Endothelial cell of umbilical vein (primary cell): ENCODE results near the gene TMPRSS6. TPM values are rescaled to one million over a fixed set of nuclear protein-coding genes. Genes with fewer than 3 reads are reported as not detected.

Experiments used
- BruUV-seq: library from RNA; stranded (reverse); fragments of 400-500 nt; replicated peaks from 2 replicates; lab custom pipeline; 2021; lab: Mats Ljungman, UMichigan
- CTCF ChIA-PET: fragments of 300-600, 350-600 bp; sonication (Branson Sonifier 250); formaldehyde crosslinking; loops from one replicate; lab custom pipeline; 2021; ENCODE audit warnings: antibody characterized with exemption, inconsistent platforms; lab: Charles Lee
- POLR2A ChIA-PET: fragments of 300-600, 350-600 bp; sonication (Branson Sonifier 250); formaldehyde crosslinking; loops from one replicate; lab custom pipeline; 2021; ENCODE audit warnings: antibody characterized with exemption, inconsistent platforms; lab: Charles Lee
- DNase-seq: peaks from one replicate; pipeline ENCODE4 v3.0.0-alpha.2; 2011; ENCODE audit warnings: low read depth, low spot score
- FAIRE-seq: peaks from 2 replicates; lab custom pipeline; 2011; peaks lifted over from hg19 to GRCh38; lab: Jason Lieb, UNC
- H2AFZ ChIP-seq: 2 replicates; pipeline ENCODE4 v1.6.0; 2012; ENCODE audit warnings: low read depth, low read length, control low read depth, inconsistent platforms
- H3K27ac ChIP-seq: 2 replicates; pipeline ENCODE4 v1.5.1; 2011; ENCODE audit warnings: low read depth, mild to moderate bottlenecking, control low read depth, low read length, moderate library complexity; ENCODE audit not compliant: insufficient read depth
- H3K27me3 ChIP-seq, 2 experiments: 2 replicates each; pipeline versions ENCODE4 v1.6.0 to v1.6.1; 2011; ENCODE audit warnings: low read length in 2 of 2, mixed read lengths in 1 of 2; ENCODE audit not compliant: control insufficient read depth in 2 of 2, insufficient read depth in 2 of 2
- H3K36me3 ChIP-seq, 2 experiments: 2 replicates in 1 of 2; 3 replicates in 1 of 2; pipeline ENCODE4 v1.5.1; 2011; ENCODE audit warnings: low read length in 2 of 2, mild to moderate bottlenecking in 1 of 2, moderate library complexity in 1 of 2; ENCODE audit not compliant: control insufficient read depth in 2 of 2, insufficient read depth in 2 of 2; ENCODE audit errors: extremely low read depth in 1 of 2
- H3K4me1 ChIP-seq: 3 replicates; pipeline ENCODE4 v1.5.1; 2011; ENCODE audit warnings: mild to moderate bottlenecking, low read length; ENCODE audit not compliant: control insufficient read depth, insufficient read depth; ENCODE audit errors: extremely low read depth
- H3K4me2 ChIP-seq: 2 replicates; pipeline ENCODE4 v1.6.1; 2011; ENCODE audit warnings: low read length, control low read depth, mixed read lengths; ENCODE audit not compliant: insufficient read depth
- H3K4me3 ChIP-seq, 3 experiments: fragments of 200-600 bp in 1 of 3; sonication (generic), shearing (Covaris generic) in 1 of 3; replicated peaks in 1 of 3; 2 replicates each; pipeline ENCODE4 v1.5.1; 2011 to 2016; ENCODE audit warnings: control low read depth in 3 of 3, low read length in 3 of 3, mild to moderate bottlenecking in 2 of 3, inconsistent platforms in 1 of 3, low read depth in 1 of 3, moderate library complexity in 1 of 3; ENCODE audit not compliant: insufficient read depth in 1 of 3
- H3K79me2 ChIP-seq: 2 replicates; pipeline ENCODE4 v1.6.0; 2012; ENCODE audit warnings: low read length, inconsistent platforms; ENCODE audit not compliant: control insufficient read depth, insufficient read depth
- H3K9ac ChIP-seq: replicated peaks from 2 replicates; pipeline ENCODE3; 2011; ENCODE audit warnings: low read length, control low read depth; ENCODE audit not compliant: insufficient read depth; ENCODE audit errors: extremely low read depth
- H3K9me1 ChIP-seq: replicated peaks from 3 replicates; pipeline ENCODE4 v1.6.0; 2011; ENCODE audit warnings: mild to moderate bottlenecking, low read length; ENCODE audit not compliant: control insufficient read depth, insufficient read depth; ENCODE audit errors: extremely low read depth
- H3K9me3 ChIP-seq: replicated peaks from 2 replicates; pipeline ENCODE4 v1.5.1; 2012; ENCODE audit warnings: low read length, inconsistent platforms; ENCODE audit not compliant: control insufficient read depth, insufficient read depth
- H4K20me1 ChIP-seq: replicated peaks from 2 replicates; pipeline ENCODE3; 2011; ENCODE audit warnings: mild to moderate bottlenecking, low read length; ENCODE audit not compliant: control insufficient read depth, insufficient read depth; ENCODE audit errors: extremely low read depth
- CTCF ChIP-seq, 2 donors: IDR thresholded peaks; 1 replicate in 1 of 2; 2 replicates in 1 of 2; pipeline ENCODE4 v1.5.1; 2011; ENCODE audit warnings: low read length in 2 of 2, mild to moderate bottlenecking in 2 of 2, moderate library complexity in 2 of 2, control low read depth in 1 of 2, inconsistent platforms in 1 of 2, low read depth in 1 of 2; ENCODE audit not compliant: insufficient read depth in 1 of 2; ENCODE audit errors: extremely low read depth in 1 of 2
- EZH2 ChIP-seq: IDR thresholded peaks from 2 replicates; pipeline ENCODE4 v1.6.1; 2012; ENCODE audit warnings: borderline replicate concordance, low read depth, mild to moderate bottlenecking, moderate library complexity, low read length, inconsistent platforms; ENCODE audit not compliant: severe bottlenecking
- FOS ChIP-seq: IDR thresholded peaks from 2 replicates; pipeline ENCODE4 v1.6.1; 2011; ENCODE audit warnings: mild to moderate bottlenecking, low read length, moderate library complexity, borderline replicate concordance; ENCODE audit not compliant: insufficient read depth
- GATA2 ChIP-seq: IDR thresholded peaks from 2 replicates; pipeline ENCODE4 v1.7.0; 2011; ENCODE audit warnings: low read depth, mild to moderate bottlenecking, moderate library complexity, mixed read lengths, low read length; ENCODE audit not compliant: insufficient read length, insufficient read depth
- JUN ChIP-seq: IDR thresholded peaks from 2 replicates; pipeline ENCODE4 v1.6.1; 2011; ENCODE audit warnings: borderline replicate concordance, low read depth; ENCODE audit not compliant: insufficient read length, insufficient read depth
- MAX ChIP-seq: IDR thresholded peaks from 2 replicates; pipeline ENCODE4 v1.6.1; 2011; ENCODE audit not compliant: insufficient read depth, insufficient read length
- MYC ChIP-seq: IDR thresholded peaks from one replicate; pipeline ENCODE4 v1.6.1; 2011; ENCODE audit warnings: mild to moderate bottlenecking, low read depth, low read length
- POLR2A ChIP-seq: IDR thresholded peaks from 2 replicates; pipeline ENCODE4 v1.6.1; 2012; ENCODE audit warnings: low read depth, mild to moderate bottlenecking, control low read depth, low read length
- POLR2AphosphoS5 ChIP-seq: IDR thresholded peaks from 2 replicates; pipeline ENCODE4 v1.6.1; 2012; ENCODE audit warnings: low read depth, mild to moderate bottlenecking, control low read depth, low read length, moderate library complexity; ENCODE audit not compliant: insufficient read depth
- dilution Hi-C: fragments of 300-500 bp; cut with MboI; formaldehyde crosslinking; loops from one replicate; pipeline ENCODE4 v1.15.0; 2019; ENCODE audit warnings: low sequenced_read_pairs; ENCODE audit not compliant: extremely low pct_ligation_motif_present
- intact Hi-C: fragments of 100-400 bp; cut with micrococcal nuclease; formaldehyde crosslinking; loops from one replicate; pipeline ENCODE4 v1.10.0; 2022
- polyA plus RNA-seq, 4 experiments: library from polyadenylated mRNA; depleted of rRNA in 3 of 4; stranded (reverse) in 3 of 4; unstranded in 1 of 4; fragments of >200 nt; gene quantifications; 2 replicates each; pipeline versions ENCODE4 v1.2.1 to v1.2.3, GENCODE V29; 2011 to 2012; ENCODE audit warnings: missing spikeins in 1 of 4
- total RNA-seq: library from RNA; stranded (reverse); gene quantifications from 2 replicates; pipeline ENCODE4 v1.2.3, GENCODE V29; 2021

The TMPRSS6 gene
- total and polyA plus RNA-seq, 2 donors (not counting 3 experiments of a cell fraction or from before 2014, with no cell fraction given): not detected

GRCh38 chr22:37063431-37064420, 45.8 kb downstream of the TMPRSS6 start:
- no peaks in the 10 kb centered on the region for H3K4me1 ChIP-seq
- FAIRE-seq: no peak
- no peak overlapping the region for H3K4me3 ChIP-seq
- intact Hi-C loops: no loop called here
- BruUV-seq: no TSS peak
- no peak overlapping the region for H3K27ac ChIP-seq
- no peaks in the 10 kb centered on the region for H3K9me1 ChIP-seq
- H3K27me3 ChIP-seq: peaks cover 4 to 6% of the 10 kb centered on the region in 2 experiments
- dilution Hi-C loops: no loop called here
- peaks cover 3 to 15% of the 10 kb centered on the region in 2 experiments for H3K36me3 ChIP-seq
- no peaks in the 10 kb centered on the region for H3K79me2 ChIP-seq
- no peak overlapping the region for H2AFZ ChIP-seq
- no peaks in the 10 kb centered on the region for H4K20me1 ChIP-seq
- POLR2A ChIA-PET: no interaction called here
- no peak overlapping the region for H3K4me2 ChIP-seq
- TF ChIP-seq GATA2 (no peak), MYC (no peak), POLR2AphosphoS5 (no peak), CTCF (IDR thresholded peaks at IDR 0.05; ENCODE audit: extremely low read depth in 1 of 2, insufficient read depth in 1 of 2, low read depth in 1 of 2, low read length in 2 of 2) (no peak), POLR2A (no peak), MAX (no peak), JUN (no peak), EZH2 (no peak), FOS (no peak)
- no peak for DNase-seq
- no peaks in the 10 kb centered on the region for H3K9me3 ChIP-seq
- CTCF ChIA-PET: interaction anchor here (2.0 kb wide), 1 partner anchor 20 kb away, joined by 4 read pairs; no protein-coding TSS in a partner anchor
- no peak overlapping the region for H3K9ac ChIP-seq
